SK-N-SH treated with all-trans-retinoic acid at 6 μM for 48 hours (cell line): ENCODE measurements around the gene ME3.

Source experiments
- ARNTL ChIP-seq: fragments of 450-650 bp; formaldehyde crosslinking; IDR thresholded peaks from 2 replicates; pipeline ENCODE4 v1.5.0; 2020; ENCODE audit warnings: low read depth, mild to moderate bottlenecking, moderate library complexity, borderline replicate concordance
- BACH2 ChIP-seq: fragments of 250-450 bp; sonication (Bioruptor Pico); IDR thresholded peaks from 2 replicates; pipeline ENCODE4 v1.9.0; 2021; ENCODE audit warnings: mild to moderate bottlenecking, borderline replicate concordance
- CSDC2 ChIP-seq: fragments of 250-450 bp; sonication (Bioruptor Pico); IDR thresholded peaks from 2 replicates; pipeline ENCODE4 v1.5.0; 2020; ENCODE audit warnings: mild to moderate bottlenecking, moderate library complexity
- ISL1 ChIP-seq: fragments of 250-450 bp; sonication (Bioruptor Pico); IDR thresholded peaks from 2 replicates; pipeline ENCODE4 v2.1.2; 2022; ENCODE audit warnings: mild to moderate bottlenecking, moderate library complexity
- RARB ChIP-seq: fragments of 250-450 bp; sonication (Bioruptor Pico); IDR thresholded peaks from 2 replicates; pipeline ENCODE4 v1.8.0; 2021; ENCODE audit warnings: mild to moderate bottlenecking, moderate library complexity
- ZC3H10 ChIP-seq: fragments of 250-450 bp; sonication (Bioruptor Pico); IDR thresholded peaks from 2 replicates; pipeline ENCODE4 v1.5.1; 2021; ENCODE audit warnings: mild to moderate bottlenecking, moderate library complexity
- ZFP30 ChIP-seq: fragments of 450-650 bp; formaldehyde crosslinking; IDR thresholded peaks from 2 replicates; pipeline ENCODE4 v1.5.0; 2022; ENCODE audit warnings: mild to moderate bottlenecking, moderate library complexity
- ZNF565 ChIP-seq: fragments of 450-650 bp; formaldehyde crosslinking; conservative IDR thresholded peaks from 2 replicates; pipeline ENCODE4 v1.5.0; 2020; ENCODE audit warnings: low read depth, mild to moderate bottlenecking, moderate library complexity
- ZNF70 ChIP-seq: fragments of 450-650 bp; formaldehyde crosslinking; IDR thresholded peaks from 2 replicates; pipeline ENCODE4 v1.5.0; 2020; ENCODE audit warnings: mild to moderate bottlenecking, moderate library complexity
- ZNF8 ChIP-seq: fragments of 450-650 bp; formaldehyde crosslinking; IDR thresholded peaks from 2 replicates; pipeline ENCODE4 v1.5.0; 2020; ENCODE audit warnings: mild to moderate bottlenecking, moderate library complexity
- TF ChIP-seq, protein P1 (sequence below): fragments of 250-450 bp; sonication (Bioruptor Pico); IDR thresholded peaks from 2 replicates; pipeline ENCODE4 v1.5.0; 2020; ENCODE audit warnings: mild to moderate bottlenecking, moderate library complexity
- TF ChIP-seq, protein P2 (sequence below): fragments of 250-450 bp; sonication (Bioruptor Pico); IDR thresholded peaks from 2 replicates; pipeline ENCODE4 v1.5.1; 2020; ENCODE audit warnings: low read depth, mild to moderate bottlenecking, moderate library complexity
- TF ChIP-seq, protein P3 (sequence below): fragments of 250-450 bp; sonication (Bioruptor Pico); IDR thresholded peaks from 2 replicates; pipeline ENCODE4 v1.8.0; 2020; ENCODE audit warnings: mild to moderate bottlenecking, moderate library complexity, borderline replicate concordance

DNA sequence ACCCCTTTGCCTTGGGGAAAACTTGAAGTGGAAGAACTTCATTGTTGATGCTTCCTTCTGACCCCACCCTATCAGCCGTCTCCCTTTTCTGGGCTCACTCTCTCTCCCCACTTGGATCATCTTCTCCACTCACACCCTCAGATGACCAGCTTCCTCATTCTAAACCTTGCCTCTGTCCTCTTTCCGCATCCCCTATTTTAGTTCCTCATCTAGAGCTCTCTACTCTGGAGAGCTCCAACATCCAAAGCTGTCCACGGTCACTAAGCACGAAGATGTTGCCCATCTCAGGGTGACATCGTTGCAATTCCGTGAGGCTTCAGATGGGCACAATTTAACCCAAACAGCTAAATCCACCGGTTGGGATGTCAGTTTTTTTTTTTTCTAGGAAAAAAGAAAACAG is 31.6 kb upstream of the ME3 start:
- TF ChIP-seq ZNF565 (CRISPR knock-in tag), result no peak
- TF ChIP-seq, protein P1, sequence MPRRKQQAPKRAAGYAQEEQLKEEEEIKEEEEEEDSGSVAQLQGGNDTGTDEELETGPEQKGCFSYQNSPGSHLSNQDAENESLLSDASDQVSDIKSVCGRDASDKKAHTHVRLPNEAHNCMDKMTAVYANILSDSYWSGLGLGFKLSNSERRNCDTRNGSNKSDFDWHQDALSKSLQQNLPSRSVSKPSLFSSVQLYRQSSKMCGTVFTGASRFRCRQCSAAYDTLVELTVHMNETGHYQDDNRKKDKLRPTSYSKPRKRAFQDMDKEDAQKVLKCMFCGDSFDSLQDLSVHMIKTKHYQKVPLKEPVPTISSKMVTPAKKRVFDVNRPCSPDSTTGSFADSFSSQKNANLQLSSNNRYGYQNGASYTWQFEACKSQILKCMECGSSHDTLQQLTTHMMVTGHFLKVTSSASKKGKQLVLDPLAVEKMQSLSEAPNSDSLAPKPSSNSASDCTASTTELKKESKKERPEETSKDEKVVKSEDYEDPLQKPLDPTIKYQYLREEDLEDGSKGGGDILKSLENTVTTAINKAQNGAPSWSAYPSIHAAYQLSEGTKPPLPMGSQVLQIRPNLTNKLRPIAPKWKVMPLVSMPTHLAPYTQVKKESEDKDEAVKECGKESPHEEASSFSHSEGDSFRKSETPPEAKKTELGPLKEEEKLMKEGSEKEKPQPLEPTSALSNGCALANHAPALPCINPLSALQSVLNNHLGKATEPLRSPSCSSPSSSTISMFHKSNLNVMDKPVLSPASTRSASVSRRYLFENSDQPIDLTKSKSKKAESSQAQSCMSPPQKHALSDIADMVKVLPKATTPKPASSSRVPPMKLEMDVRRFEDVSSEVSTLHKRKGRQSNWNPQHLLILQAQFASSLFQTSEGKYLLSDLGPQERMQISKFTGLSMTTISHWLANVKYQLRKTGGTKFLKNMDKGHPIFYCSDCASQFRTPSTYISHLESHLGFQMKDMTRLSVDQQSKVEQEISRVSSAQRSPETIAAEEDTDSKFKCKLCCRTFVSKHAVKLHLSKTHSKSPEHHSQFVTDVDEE (CRISPR knock-in tag), result no peak
- TF ChIP-seq, protein P2, sequence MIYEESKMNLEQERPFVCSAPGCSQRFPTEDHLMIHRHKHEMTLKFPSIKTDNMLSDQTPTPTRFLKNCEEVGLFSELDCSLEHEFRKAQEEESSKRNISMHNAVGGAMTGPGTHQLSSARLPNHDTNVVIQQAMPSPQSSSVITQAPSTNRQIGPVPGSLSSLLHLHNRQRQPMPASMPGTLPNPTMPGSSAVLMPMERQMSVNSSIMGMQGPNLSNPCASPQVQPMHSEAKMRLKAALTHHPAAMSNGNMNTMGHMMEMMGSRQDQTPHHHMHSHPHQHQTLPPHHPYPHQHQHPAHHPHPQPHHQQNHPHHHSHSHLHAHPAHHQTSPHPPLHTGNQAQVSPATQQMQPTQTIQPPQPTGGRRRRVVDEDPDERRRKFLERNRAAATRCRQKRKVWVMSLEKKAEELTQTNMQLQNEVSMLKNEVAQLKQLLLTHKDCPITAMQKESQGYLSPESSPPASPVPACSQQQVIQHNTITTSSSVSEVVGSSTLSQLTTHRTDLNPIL (CRISPR knock-in tag), result no peak
- TF ChIP-seq RARB (CRISPR knock-in tag), result no peak
- TF ChIP-seq, protein P3, sequence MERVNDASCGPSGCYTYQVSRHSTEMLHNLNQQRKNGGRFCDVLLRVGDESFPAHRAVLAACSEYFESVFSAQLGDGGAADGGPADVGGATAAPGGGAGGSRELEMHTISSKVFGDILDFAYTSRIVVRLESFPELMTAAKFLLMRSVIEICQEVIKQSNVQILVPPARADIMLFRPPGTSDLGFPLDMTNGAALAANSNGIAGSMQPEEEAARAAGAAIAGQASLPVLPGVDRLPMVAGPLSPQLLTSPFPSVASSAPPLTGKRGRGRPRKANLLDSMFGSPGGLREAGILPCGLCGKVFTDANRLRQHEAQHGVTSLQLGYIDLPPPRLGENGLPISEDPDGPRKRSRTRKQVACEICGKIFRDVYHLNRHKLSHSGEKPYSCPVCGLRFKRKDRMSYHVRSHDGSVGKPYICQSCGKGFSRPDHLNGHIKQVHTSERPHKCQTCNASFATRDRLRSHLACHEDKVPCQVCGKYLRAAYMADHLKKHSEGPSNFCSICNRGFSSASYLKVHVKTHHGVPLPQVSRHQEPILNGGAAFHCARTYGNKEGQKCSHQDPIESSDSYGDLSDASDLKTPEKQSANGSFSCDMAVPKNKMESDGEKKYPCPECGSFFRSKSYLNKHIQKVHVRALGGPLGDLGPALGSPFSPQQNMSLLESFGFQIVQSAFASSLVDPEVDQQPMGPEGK (CRISPR knock-in tag), result no peak
- no peak for TF ChIP-seq ZFP30
- no peak for TF ChIP-seq ZC3H10 (CRISPR knock-in tag)
- TF ChIP-seq ZNF70 (CRISPR knock-in tag), result no peak
- no peak for TF ChIP-seq ZNF8 (CRISPR knock-in tag)
- TF ChIP-seq CSDC2, result no peak
- no peak for TF ChIP-seq ARNTL
- no peak for TF ChIP-seq ISL1 (CRISPR knock-in tag)
- no peak for TF ChIP-seq BACH2
